PC-9 (cell line): Measurements from ENCODE around the gene UHRF1. TPM values are rescaled to one million over a fixed set of nuclear protein-coding genes. Genes with fewer than 3 reads are reported as not detected.

Experiments
- BruUV-seq: library from RNA; stranded (reverse); fragments of 400-500 nt; replicated peaks from 2 replicates; lab custom pipeline; 2021; lab: Mats Ljungman, UMichigan
- CTCF ChIA-PET: fragments of 300-600 bp; sonication (Branson Sonifier 250); formaldehyde crosslinking; loops from one replicate; lab custom pipeline; 2022; ENCODE audit warnings: antibody characterized with exemption; lab: Charles Lee
- POLR2A ChIA-PET: fragments of 300-600 bp; sonication (Branson Sonifier 250); formaldehyde crosslinking; loops from one replicate; lab custom pipeline; 2022; ENCODE audit warnings: antibody characterized with exemption; ENCODE audit not compliant: unreplicated experiment; lab: Charles Lee
- DNase-seq, 2 experiments: peaks; one replicate each; pipeline versions ENCODE4 v3.0.0 to v3.0.0-alpha.2; 2015 to 2022; ENCODE audit warnings: mixed read lengths in 1 of 2
- H2AFZ ChIP-seq: fragments of 200-600 bp; sonication (generic); 2 replicates; pipeline ENCODE4 v1.8.1; 2017; ENCODE audit warnings: antibody characterized with exemption
- H3F3A ChIP-seq: fragments of 200-600 bp; sonication (generic); 2 replicates; pipeline ENCODE4 v1.8.1; 2017; ENCODE audit warnings: antibody characterized with exemption, mild to moderate bottlenecking, low read depth; ENCODE audit not compliant: insufficient read depth
- H3K27ac ChIP-seq: fragments of 200-600 bp; sonication (generic); 2 replicates; pipeline ENCODE4 v1.6.1; 2016; ENCODE audit warnings: mixed run types
- H3K27me3 ChIP-seq: fragments of 200-600 bp; sonication (generic); 2 replicates; pipeline ENCODE4 v1.6.1; 2016; ENCODE audit warnings: low read depth, mixed run types; ENCODE audit not compliant: insufficient read depth
- H3K36me3 ChIP-seq: fragments of 200-600 bp; sonication (generic); 2 replicates; pipeline ENCODE4 v1.6.1; 2016; ENCODE audit warnings: low read depth, mixed run types
- H3K4me1 ChIP-seq: fragments of 200-600 bp; sonication (generic); replicated peaks from 2 replicates; pipeline ENCODE4 v1.6.1; 2016; ENCODE audit warnings: mixed run types; ENCODE audit not compliant: insufficient read depth
- H3K4me2 ChIP-seq: fragments of 200-600 bp; sonication (generic); 2 replicates; pipeline ENCODE4 v1.6.1; 2017; ENCODE audit warnings: mixed run types
- H3K4me3 ChIP-seq: fragments of 200-600 bp; sonication (generic); 2 replicates; pipeline ENCODE4 v1.6.1; 2016; ENCODE audit warnings: mixed run types
- H3K79me2 ChIP-seq: fragments of 200-600 bp; sonication (generic); 2 replicates; pipeline ENCODE4 v1.6.1; 2017; ENCODE audit warnings: low read depth, mixed run types
- H3K9me2 ChIP-seq: fragments of 200-600 bp; sonication (generic); 2 replicates; pipeline ENCODE4 v1.8.1; 2017; ENCODE audit warnings: mild to moderate bottlenecking; ENCODE audit not compliant: insufficient read depth
- H3K9me3 ChIP-seq: fragments of 200-600 bp; sonication (generic); 2 replicates; pipeline ENCODE4 v1.8.1; 2016; ENCODE audit warnings: low read depth; ENCODE audit not compliant: insufficient read depth
- H4K20me1 ChIP-seq: fragments of 200-600 bp; sonication (generic); 2 replicates; pipeline ENCODE4 v1.8.1; 2017; ENCODE audit not compliant: insufficient read depth
- EZH2 ChIP-seq: fragments of 200-600 bp; sonication (generic); IDR thresholded peaks from 2 replicates; pipeline ENCODE4 v1.8.0; 2017; ENCODE audit warnings: antibody characterized with exemption, low read depth
- intact Hi-C: fragments of 100-400 bp; cut with micrococcal nuclease; formaldehyde crosslinking; loops from one replicate; pipeline ENCODE4 v1.10.0; 2022; ENCODE audit not compliant: unreplicated experiment
- total RNA-seq: library from RNA; stranded (reverse); gene quantifications from 2 replicates; pipeline ENCODE4 v1.2.3, GENCODE V29; 2021
- TF ChIP-seq, protein P1 (sequence below): fragments of 200-600 bp; sonication (generic); conservative IDR thresholded peaks from 2 replicates; pipeline ENCODE4 v1.6.1; 2017; ENCODE audit warnings: mixed run types, antibody characterized with exemption, mild to moderate bottlenecking, moderate library complexity

The UHRF1 gene
- total RNA-seq, 1 experiment from 2014 or later = 61.4 TPM

DNA sequence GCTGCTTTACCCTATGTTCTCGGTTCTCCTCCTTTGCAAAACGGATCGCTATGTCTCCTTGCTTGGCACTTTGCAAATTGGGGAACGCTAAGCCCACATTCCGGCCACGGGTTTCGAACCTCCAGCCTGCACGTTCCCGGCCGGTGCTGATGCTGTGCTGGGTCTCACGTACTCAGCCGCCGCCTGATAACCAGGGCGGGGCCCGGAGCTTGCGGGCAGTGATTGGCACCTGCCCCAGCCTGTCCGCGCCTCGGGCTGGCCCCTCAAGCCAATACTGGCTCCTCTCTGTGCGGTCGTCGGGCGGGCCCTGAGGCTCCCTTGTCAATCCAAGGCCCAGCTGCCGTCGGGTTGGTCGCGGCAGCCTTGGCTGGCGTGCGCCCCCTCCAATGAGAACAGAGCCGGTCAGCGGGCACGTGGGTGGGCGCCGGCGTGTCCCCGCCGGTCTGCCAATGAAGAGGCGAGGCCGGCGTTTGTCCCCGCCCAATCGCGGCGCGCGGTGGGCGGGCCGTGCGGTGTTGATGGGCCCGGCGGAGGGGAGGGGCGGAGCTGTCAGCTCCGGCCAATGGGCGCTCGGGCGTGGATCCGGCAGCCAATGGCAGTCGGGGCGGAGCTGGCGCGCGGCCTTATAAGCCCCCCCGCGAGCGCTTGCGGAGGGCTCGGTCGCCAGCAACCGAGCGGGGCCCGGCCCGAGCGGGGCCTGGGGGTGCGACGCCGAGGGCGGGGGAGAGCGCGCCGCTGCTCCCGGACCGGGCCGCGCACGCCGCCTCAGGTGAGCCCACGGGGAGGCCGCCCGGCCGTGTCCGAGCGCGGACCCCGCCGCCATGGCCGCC lies 59.4 kb downstream of the UHRF1 start, which contains the start of gene KDM4B:
Gene KDM4B, plus strand, starts transcription at position 652 of the 830 bp plus-strand sequence. CDS start 63,778 bp downstream, outside the sequence.
- Histone ChIP-seq H3K9me2 (no peaks in the 10 kb centered on the region), H3K4me1 (peaks cover 31% of the 10 kb centered on the region), H2AFZ (0 out of 2 replicates have a peak within 1 kb of the TSS, but pooled peaks have one; percentile 56), H3K9me3 (no peaks in the 10 kb centered on the region), H3K27ac (no peak within 1 kb of the TSS), H3K4me2 (peak within 1 kb of the TSS; percentile 82), H4K20me1 (peaks cover 4% of the 10 kb centered on the region; the same call in 1 of the 2 replicates), H3K79me2 (peaks cover 39% of the 10 kb centered on the region), H3K36me3 (no peaks in the 10 kb centered on the region), H3K4me3 (peak within 1 kb of the TSS; percentile 62), H3F3A (peaks cover 11% of the 10 kb centered on the region), H3K27me3 (no peaks in the 10 kb centered on the region)
- intact Hi-C loops = no loop called here
- ChIA-PET POLR2A (interaction anchor here (0.6 kb wide), 2 partner anchors 182 to 296 kb away, joined by 3 to 4 read pairs; no protein-coding TSS in a partner anchor), CTCF (interaction anchor here (0.6 kb wide), 1 partner anchor 117 kb away, joined by 3 read pairs; no protein-coding TSS in a partner anchor)
- TF ChIP-seq, protein P1, sequence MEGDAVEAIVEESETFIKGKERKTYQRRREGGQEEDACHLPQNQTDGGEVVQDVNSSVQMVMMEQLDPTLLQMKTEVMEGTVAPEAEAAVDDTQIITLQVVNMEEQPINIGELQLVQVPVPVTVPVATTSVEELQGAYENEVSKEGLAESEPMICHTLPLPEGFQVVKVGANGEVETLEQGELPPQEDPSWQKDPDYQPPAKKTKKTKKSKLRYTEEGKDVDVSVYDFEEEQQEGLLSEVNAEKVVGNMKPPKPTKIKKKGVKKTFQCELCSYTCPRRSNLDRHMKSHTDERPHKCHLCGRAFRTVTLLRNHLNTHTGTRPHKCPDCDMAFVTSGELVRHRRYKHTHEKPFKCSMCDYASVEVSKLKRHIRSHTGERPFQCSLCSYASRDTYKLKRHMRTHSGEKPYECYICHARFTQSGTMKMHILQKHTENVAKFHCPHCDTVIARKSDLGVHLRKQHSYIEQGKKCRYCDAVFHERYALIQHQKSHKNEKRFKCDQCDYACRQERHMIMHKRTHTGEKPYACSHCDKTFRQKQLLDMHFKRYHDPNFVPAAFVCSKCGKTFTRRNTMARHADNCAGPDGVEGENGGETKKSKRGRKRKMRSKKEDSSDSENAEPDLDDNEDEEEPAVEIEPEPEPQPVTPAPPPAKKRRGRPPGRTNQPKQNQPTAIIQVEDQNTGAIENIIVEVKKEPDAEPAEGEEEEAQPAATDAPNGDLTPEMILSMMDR = no peak
- no peak for TF ChIP-seq EZH2
- no TSS peak for BruUV-seq
- DNase-seq = peak; percentile 93 to 98

DNA sequence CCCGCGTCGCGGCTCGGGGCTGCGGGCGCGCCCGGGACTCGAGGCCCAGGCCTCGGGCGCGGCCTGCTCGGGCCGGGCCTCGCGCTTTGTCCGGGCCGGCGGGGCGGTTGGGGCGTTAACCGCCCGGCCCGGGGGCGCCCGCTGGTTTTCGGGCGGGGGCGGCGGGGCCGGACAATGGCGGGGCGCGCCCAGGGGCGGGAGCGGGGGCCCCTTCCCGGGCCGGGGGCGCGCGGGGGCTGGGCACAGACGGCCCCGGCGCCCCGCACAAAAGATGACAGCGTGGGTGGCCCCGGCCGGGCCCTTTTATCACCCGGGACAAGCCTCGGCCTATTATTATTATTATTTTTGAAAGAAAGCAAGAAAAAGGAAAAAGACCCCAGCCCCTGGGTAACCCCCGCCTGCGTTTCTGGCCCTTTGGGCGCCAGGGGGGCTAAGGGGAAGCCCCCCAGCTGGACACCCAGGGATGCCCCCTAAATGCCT lies 60.0 kb downstream of the UHRF1 start:
- Histone ChIP-seq H3K79me2 (peaks cover 41% of the 10 kb centered on the region), H3K4me2 (peak overlapping the region; percentile 82), H4K20me1 (peaks cover 4% of the 10 kb centered on the region; the same call in 1 of the 2 replicates), H3K36me3 (no peaks in the 10 kb centered on the region), H3K27me3 (no peaks in the 10 kb centered on the region), H3K27ac (no peak overlapping the region), H3F3A (peaks cover 11% of the 10 kb centered on the region), H3K9me3 (no peaks in the 10 kb centered on the region), H3K4me3 (peak overlapping the region; percentile 62; the same call in 1 of the 2 replicates), H3K4me1 (peaks cover 31% of the 10 kb centered on the region), H3K9me2 (no peaks in the 10 kb centered on the region), H2AFZ (no peak overlapping the region)
- DNase-seq = no peak
- intact Hi-C loops = no loop called here
- BruUV-seq = no TSS peak
- POLR2A ChIA-PET = no interaction called here
- TF ChIP-seq EZH2 = no peak
- TF ChIP-seq, protein P1 = no peak
- CTCF ChIA-PET = interaction anchor here (0.6 kb wide), 1 partner anchor 117 kb away, joined by 3 read pairs; no protein-coding TSS in a partner anchor

DNA sequence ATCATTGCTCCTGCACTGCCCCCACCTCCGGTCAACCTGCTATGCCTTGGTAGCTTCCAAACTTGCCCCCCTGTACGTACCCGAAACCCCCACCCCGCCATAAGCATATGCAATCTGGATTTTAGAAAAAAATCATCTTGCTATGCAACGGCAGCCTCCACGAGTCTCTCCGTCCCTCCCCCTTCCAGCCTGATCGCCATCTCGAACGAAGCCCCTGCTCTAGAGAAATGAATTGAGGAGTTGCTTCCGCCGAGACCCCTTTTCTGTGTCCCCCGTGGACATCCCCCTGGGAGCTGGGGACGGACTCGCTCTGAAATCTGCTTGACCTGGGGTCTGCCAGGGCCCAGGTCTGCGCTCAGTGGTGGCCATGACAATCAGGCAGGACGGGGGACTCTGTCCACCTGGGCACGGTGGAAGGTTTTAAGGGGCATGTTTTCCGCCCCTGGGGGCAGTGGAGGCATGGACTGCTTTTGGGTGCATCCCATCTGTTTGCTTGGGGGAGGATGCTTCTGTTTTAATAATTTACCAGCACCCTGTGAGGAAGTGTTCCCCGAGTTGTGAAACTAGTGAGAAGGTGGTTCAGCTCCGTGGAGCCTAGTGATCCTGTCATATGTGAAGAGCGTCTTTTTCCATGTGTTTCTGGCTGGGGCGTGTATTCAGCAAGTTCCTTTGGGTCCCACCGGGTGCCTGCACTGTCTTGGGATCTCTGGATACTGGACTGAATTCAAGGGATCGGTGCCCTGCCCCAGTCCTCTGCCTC lies 60.7 kb downstream of the UHRF1 start:
- Histone ChIP-seq H3K79me2 (peaks cover 43% of the 10 kb centered on the region), H2AFZ (no peak overlapping the region), H3K36me3 (no peaks in the 10 kb centered on the region), H3K9me3 (no peaks in the 10 kb centered on the region), H3K4me3 (peak overlapping the region; percentile 62), H3K9me2 (no peaks in the 10 kb centered on the region), H3K27ac (no peak overlapping the region), H3F3A (peaks cover 11% of the 10 kb centered on the region), H3K27me3 (no peaks in the 10 kb centered on the region), H3K4me1 (peaks cover 31% of the 10 kb centered on the region), H3K4me2 (peak overlapping the region; percentile 82), H4K20me1 (peaks cover 4% of the 10 kb centered on the region; the same call in 1 of the 2 replicates)
- TSS peak; percentile 75 for BruUV-seq
- ChIA-PET POLR2A (no interaction called here), CTCF (interaction anchor here (0.7 kb wide), 1 partner anchor 55 kb away, joined by 8 read pairs; no protein-coding TSS in a partner anchor)
- TF ChIP-seq, protein P1 = no peak
- no peak for TF ChIP-seq EZH2
- intact Hi-C loops = loop anchor here (5.0 kb wide), 1 partner anchor 58 kb away; no protein-coding TSS in a partner anchor
- no peak for DNase-seq
